Pancreas (tissue), 10 donors: ENCODE data around the gene FLRT1. TPM values are rescaled to one million over a fixed set of nuclear protein-coding genes. Genes with fewer than 3 reads are reported as not detected.
A peak's percentile ranks its signal among the peaks of the same experiment; 100 is the strongest.

Experiments
- ATAC-seq, 4 donors: fragments of 200-7000 bp; cut with Tn5 transposase; one replicate each; pipeline versions ENCODE4 v1.8.0 to v1.9.1; 2020; ENCODE audit warnings: mild to moderate bottlenecking in 4 of 4, moderate library complexity in 4 of 4
- DNase-seq, 6 donors: peaks; one replicate each; pipeline ENCODE4 v3.0.0-alpha.2; 2020
- FAIRE-seq: peaks from 2 replicates; lab custom pipeline; 2012; peaks lifted over from hg19 to GRCh38; lab: Jason Lieb, UNC
- H3K27ac ChIP-seq, 4 donors: fragments of 200-600 bp; sonication (generic); 1 replicate in 3 of 4; 2 replicates in 1 of 4; pipeline versions ENCODE4 v1.5.0 to v1.8.0; 2020
- H3K27me3 ChIP-seq, 4 donors: fragments of 200-600 bp; one replicate each; pipeline ENCODE4 v1.8.0; 2021
- H3K36me3 ChIP-seq, 3 donors: fragments of 200-600 bp; sonication (generic) in 1 of 3; one replicate each; pipeline versions ENCODE4 v1.5.0 to v1.8.0; 2020 to 2021
- H3K4me1 ChIP-seq, 3 donors: fragments of 200-600 bp; one replicate each; pipeline ENCODE4 v1.8.0; 2021
- H3K4me3 ChIP-seq, 4 donors: fragments of 200-600 bp; sonication (generic) in 2 of 4; one replicate each; pipeline versions ENCODE4 v1.5.0 to v1.8.0; 2020 to 2021
- H3K9me3 ChIP-seq, 4 donors: fragments of 200-600 bp; one replicate each; pipeline ENCODE4 v1.8.0; 2021
- CTCF ChIP-seq, 4 donors: fragments of 200-600 bp; sonication (generic) in 3 of 4; IDR thresholded peaks; one replicate each; pipeline versions ENCODE4 v1.5.0 to v1.8.0; 2021; ENCODE audit warnings: antibody characterized with exemption in 4 of 4
- WGBS, 2 donors: extraction: QIAGEN DNeasy Blood & Tissue Kit; methylation state at CpG; one replicate each; pipeline ENCODE4 v1.1.7; 2013; 5-methylcytosine and 5-hydroxymethylcytosine counted together
- intact Hi-C, 3 donors: fragments of 100-400 bp; cut with DNase I; formaldehyde crosslinking; loops; one replicate each; pipeline versions ENCODE4 v1.11.1 to v1.14.2; 2022
- polyA plus RNA-seq, 2 donors: library from polyadenylated mRNA; stranded (reverse); fragments of 200-250 nt; gene quantifications; one replicate each; pipeline ENCODE4 v1.2.3, GENCODE V29; 2013
- total RNA-seq, 6 donors: library from RNA; stranded (reverse); fragmentation: NEBNext Ultra II Directional in 4 of 6; extraction: Animal tissue kit (Norgen Biotek cat#: 25700) in 4 of 6; gene quantifications; one replicate each; pipeline versions ENCODE4 v1.2.1 to v1.2.4, GENCODE V29; 2021 to 2023
- donor health status: healthy with polysubstance abuse.
- donor health status: DM: no; HTN: no; CAD: no; lungs with moderate emphysema.
- donor health status: DM: no; HTN: no; CAD: no.
- donor health status: control.
- donor health status: control.
- donor health status: Bipolar disorder and iron deficiency.
- donor health status: DM: yes; HTN: yes; CAD: no.
- donor health status: DM: no; HTN: no; CAD: no.
- donor health status: DM: no; HTN: no; CAD: no.
- donor health status: DM: yes; HTN: yes; CAD: no.

Gene FLRT1
- total and polyA plus RNA-seq, 8 donors, result 0.04 to 0.87 (median 0.19) TPM

DNA sequence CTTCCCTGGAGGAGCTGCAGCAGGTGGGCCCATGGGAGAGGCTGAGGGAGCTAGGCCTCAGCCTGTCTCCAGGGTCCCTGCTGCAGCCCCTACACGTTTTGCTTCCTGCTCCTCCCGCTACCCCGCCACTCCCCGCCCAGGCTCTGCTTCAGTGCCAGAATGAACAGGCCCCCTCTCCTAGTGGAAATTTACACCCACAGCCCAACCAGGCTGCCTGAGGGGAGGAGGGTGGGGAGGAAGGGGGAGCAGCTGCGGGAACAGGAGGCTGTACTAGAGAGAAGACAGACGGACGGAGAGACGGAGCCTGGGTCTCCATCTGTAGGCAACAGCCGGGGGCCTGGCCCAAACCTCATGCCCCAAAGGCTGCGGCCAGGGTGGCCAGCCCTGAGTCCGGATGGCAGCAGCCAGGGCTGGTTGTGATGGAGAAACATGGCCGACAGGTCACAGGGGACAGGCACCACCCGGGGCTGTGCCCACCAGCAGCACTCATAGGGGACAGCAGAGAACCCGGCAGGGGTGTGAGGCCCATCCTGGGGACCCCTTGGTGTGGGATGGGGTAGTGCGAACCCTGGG, 20.6 kb downstream of the FLRT1 start:
- Histone ChIP-seq H3K9me3 (no peaks in the 10 kb centered on the region), H3K36me3 (no peaks in the 10 kb centered on the region), H3K4me3 (no peak overlapping the region), H3K27me3 (no peaks in the 10 kb centered on the region), H3K4me1 (no peaks in the 10 kb centered on the region), H3K27ac (no peak overlapping the region)
- DNase-seq (peak in 1 of 6 donors; percentile 51), ATAC-seq (no peak), FAIRE-seq (no peak)
- intact Hi-C loops, result no loop called here
- 88 to 93% methylated on average over 12 to 15 of the region's 15 CpGs for WGBS, 2 donors
- no peak for TF ChIP-seq CTCF (IDR thresholded peaks at IDR 0.05)

GRCh38 chr11:64056861-64057260, 21.1 kb downstream of the FLRT1 start:
- Histone ChIP-seq H3K9me3 (no peaks in the 10 kb centered on the region), H3K36me3 (no peaks in the 10 kb centered on the region), H3K27me3 (no peaks in the 10 kb centered on the region), H3K4me1 (no peaks in the 10 kb centered on the region), H3K4me3 (no peak overlapping the region), H3K27ac (no peak overlapping the region)
- DNase-seq (peak in 1 of 6 donors; percentile 50), FAIRE-seq (no peak), ATAC-seq (no peak)
- whole genome bisulfite sequencing, 2 donors, result 86 to 91% methylated on average over 13 of the region's 13 CpGs
- intact Hi-C loops, result no loop called here
- no peak for TF ChIP-seq CTCF (IDR thresholded peaks at IDR 0.05)

GRCh38 chr11:64057890-64058289, 22.2 kb downstream of the FLRT1 start:
- no peak for FAIRE-seq

DNA sequence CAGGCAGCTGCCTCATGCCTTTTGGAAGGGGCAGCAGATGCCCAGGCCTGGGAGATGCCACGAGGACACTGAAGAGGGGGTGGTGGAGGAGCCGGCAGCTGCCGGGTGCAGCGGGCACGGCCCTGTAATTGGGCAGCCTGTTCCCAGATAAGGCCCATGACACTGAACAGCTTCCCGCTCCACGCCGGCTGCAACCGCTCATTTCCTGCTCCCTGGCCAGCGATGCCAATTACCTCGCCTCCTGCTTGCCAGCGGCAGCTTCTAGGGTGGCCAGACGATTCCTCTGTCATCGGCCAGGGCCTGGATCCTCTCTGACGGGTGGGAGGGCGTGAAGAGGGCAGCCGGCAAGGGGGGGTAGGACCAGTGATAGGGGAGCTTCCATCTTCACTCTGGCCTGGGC, 22.8 kb downstream of the FLRT1 start:
- intact Hi-C loops, result no loop called here
- 92 to 95% methylated on average over 17 of the region's 17 CpGs for WGBS, 2 donors
- Histone ChIP-seq H3K4me1 (no peaks in the 10 kb centered on the region), H3K9me3 (no peaks in the 10 kb centered on the region), H3K36me3 (no peaks in the 10 kb centered on the region), H3K27ac (no peak overlapping the region), H3K4me3 (no peak overlapping the region), H3K27me3 (no peaks in the 10 kb centered on the region)
- FAIRE-seq, result no peak
- TF ChIP-seq CTCF (IDR thresholded peaks at IDR 0.05), result no peak
- peak in 1 of 6 donors; percentile 65 for DNase-seq
- ATAC-seq, result no peak

More at GRCh38 chr11:64057890-64058289, 22.2 kb downstream of the FLRT1 start:
- Histone ChIP-seq H3K27me3 (no peaks in the 10 kb centered on the region), H3K36me3 (no peaks in the 10 kb centered on the region), H3K4me3 (no peak overlapping the region), H3K27ac (no peak overlapping the region), H3K4me1 (no peaks in the 10 kb centered on the region), H3K9me3 (no peaks in the 10 kb centered on the region)
- 93 to 95% methylated on average over 10 of the region's 10 CpGs for WGBS, 2 donors
- no peak for ATAC-seq
- DNase-seq, result no peak
- no peak for TF ChIP-seq CTCF (IDR thresholded peaks at IDR 0.05)
- intact Hi-C loops, result no loop called here

DNA sequence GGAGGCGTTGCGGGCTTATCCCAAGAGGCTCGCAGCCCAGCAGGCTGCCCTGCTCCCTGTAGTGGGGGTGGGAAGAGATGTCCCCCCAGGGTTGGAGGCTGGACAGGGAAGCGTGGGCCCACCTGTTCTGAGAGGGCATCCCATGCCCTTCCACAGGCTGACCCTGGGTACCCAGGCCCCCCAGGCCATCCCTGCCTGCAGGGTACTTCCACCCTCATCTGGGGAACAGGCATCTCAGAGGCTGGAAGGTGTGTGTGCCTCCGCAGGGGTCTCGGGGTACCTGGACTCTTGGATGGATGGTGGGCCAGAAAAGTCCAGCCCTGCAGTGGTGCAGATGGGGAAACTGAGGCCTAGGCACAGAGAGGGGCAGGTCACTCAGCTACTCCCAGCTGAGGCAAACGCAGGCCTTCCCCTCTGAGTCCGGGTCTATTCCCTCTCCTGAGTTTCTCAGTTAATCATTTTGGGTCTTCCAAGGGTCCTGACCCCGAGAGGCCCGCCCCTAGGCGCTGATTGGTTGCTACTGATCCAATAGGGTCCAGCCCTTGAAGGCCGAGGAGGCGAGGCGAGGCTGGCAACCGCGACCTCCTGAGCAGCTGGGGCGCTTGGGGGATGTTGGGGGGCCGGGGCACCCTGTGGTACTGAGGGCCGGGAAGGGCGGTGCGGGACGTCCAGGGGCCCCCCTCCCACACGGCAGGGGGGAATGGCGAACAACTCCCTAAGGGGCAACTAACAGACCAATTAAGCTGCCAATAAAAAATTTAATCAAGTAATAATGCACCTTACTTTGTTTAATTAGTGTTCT, 23.8 kb downstream of the FLRT1 start:
- H3K27ac ChIP-seq, result no peak overlapping the region
- intact Hi-C loops, result loop anchor here in 1 of 3 donors (10.0 kb wide), 1 partner anchor 55 kb away; no protein-coding TSS in a partner anchor
- no peak for ATAC-seq
- no peak for TF ChIP-seq CTCF (IDR thresholded peaks at IDR 0.05)
- no peak overlapping the region for H3K4me3 ChIP-seq
- H3K9me3 ChIP-seq, result no peaks in the 10 kb centered on the region
- H3K36me3 ChIP-seq, result no peaks in the 10 kb centered on the region
- no peaks in the 10 kb centered on the region for H3K4me1 ChIP-seq
- peak in 1 of 6 donors; percentile 64 for DNase-seq
- WGBS, 2 donors, result 88 to 93% methylated on average over 23 to 24 of the region's 24 CpGs
- H3K27me3 ChIP-seq, result no peaks in the 10 kb centered on the region
- FAIRE-seq, result no peak
